Activated T-cell treated with anti-CD3 and anti-CD28 coated beads, Interleukin-2, amount 50 U/mL, for 72 hours (primary cell): ENCODE measurements around the gene KBTBD6. TPM values are rescaled to one million over a fixed set of nuclear protein-coding genes. Genes with fewer than 3 reads are reported as not detected.
"Not testable (repeated sequence)": the region's sequence is repeated elsewhere in the genome, so short reads cannot be mapped to it uniquely, and the experiment has no call there.

Experiments
- ATAC-seq, 2 donors: fragments of 150-1000 bp; cut with Tn5 transposase; replicated peaks in 1 of 2; 2 replicates each; pipeline ENCODE4 v1.10.0; 2021; ENCODE audit warnings: moderate library complexity in 2 of 2, mild to moderate bottlenecking in 1 of 2
- DNase-seq, 2 donors: peaks; one replicate each; pipeline ENCODE4 v3.0.0; 2021 to 2022; ENCODE audit warnings: mixed read lengths in 1 of 2
- H3K27ac Mint-ChIP-seq: one replicate; pipeline ENCODE4 v1.8.0; 2022; ENCODE audit warnings: mild to moderate bottlenecking, moderate library complexity, mixed read lengths
- H3K27me3 Mint-ChIP-seq: one replicate; pipeline ENCODE4 v1.8.0; 2022; ENCODE audit warnings: low read depth, mixed read lengths
- H3K36me3 Mint-ChIP-seq, 2 donors: one replicate each; pipeline ENCODE4 v1.8.0; 2022; ENCODE audit warnings: mixed read lengths in 2 of 2, mild to moderate bottlenecking in 1 of 2; ENCODE audit not compliant: insufficient read depth in 2 of 2
- H3K4me1 Mint-ChIP-seq: one replicate; pipeline ENCODE4 v1.8.0; 2022; ENCODE audit warnings: low read depth, mixed read lengths
- H3K4me3 Mint-ChIP-seq, 2 donors: one replicate each; pipeline ENCODE4 v1.8.0; 2022; ENCODE audit warnings: mild to moderate bottlenecking in 2 of 2, mixed read lengths in 2 of 2, moderate library complexity in 2 of 2
- H3K9me3 Mint-ChIP-seq, 2 donors: one replicate each; pipeline ENCODE4 v1.8.0; 2022; ENCODE audit warnings: mixed read lengths in 2 of 2
- total RNA-seq, 2 donors: library from RNA; stranded (reverse); gene quantifications; one replicate each; pipeline ENCODE4 v1.2.3, GENCODE V29; 2022

KBTBD6 gene
- total RNA-seq, 2 donors from 2014 or later: 3.9 TPM

DNA sequence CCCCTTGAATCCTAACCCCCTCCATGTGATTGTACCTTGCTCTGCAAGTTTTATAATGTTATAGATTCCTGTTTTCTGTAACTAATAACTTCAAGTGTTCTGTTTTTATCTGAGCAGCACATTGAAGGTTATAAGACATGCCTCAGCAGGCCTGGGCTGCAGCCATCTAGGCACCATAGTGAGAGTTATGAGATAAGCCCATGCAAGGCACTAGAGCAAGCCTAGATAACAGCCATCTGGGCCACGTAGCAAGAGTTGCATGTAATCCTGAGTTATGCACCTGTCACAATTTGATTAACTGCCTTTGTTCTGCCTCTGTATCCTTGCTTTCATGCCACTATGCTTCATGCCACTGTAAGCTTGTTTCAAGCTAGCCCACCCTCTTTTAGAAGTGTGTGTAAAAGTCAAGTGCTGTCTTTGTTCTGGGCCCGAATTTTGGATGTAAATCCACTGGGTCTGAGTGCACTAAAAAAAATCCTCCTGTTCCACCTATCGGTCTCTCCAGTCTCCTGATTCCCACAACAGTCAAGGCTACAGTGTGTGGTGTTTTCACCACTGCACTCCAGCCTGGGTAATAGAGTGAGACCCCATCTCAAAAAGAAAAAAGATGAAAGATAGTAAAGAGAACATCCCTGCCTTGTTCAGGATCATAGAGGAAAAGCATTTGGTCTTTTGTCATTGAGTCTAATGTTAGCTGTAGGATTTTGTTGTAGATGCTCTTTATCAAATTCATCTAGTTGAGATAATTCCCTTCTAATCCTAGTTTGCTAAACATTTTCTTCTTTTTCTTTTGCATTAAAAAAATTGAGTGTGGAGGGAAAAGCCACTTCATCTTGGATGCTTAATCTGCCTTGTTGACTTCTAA, 16.0 kb upstream of the KBTBD6 start:
- H3K27me3 Mint-ChIP-seq: no peaks in the 10 kb centered on the region
- peak overlapping the region; percentile 55 for H3K27ac Mint-ChIP-seq
- no peak for ATAC-seq
- H3K4me1 Mint-ChIP-seq: no peaks in the 10 kb centered on the region
- no peak for DNase-seq
- no peak overlapping the region for H3K4me3 Mint-ChIP-seq
- peaks cover 38 to 50% of the 10 kb centered on the region in 2 donors for H3K36me3 Mint-ChIP-seq
- H3K9me3 Mint-ChIP-seq: peaks cover 27 to 32% of the 10 kb centered on the region in 2 donors

DNA sequence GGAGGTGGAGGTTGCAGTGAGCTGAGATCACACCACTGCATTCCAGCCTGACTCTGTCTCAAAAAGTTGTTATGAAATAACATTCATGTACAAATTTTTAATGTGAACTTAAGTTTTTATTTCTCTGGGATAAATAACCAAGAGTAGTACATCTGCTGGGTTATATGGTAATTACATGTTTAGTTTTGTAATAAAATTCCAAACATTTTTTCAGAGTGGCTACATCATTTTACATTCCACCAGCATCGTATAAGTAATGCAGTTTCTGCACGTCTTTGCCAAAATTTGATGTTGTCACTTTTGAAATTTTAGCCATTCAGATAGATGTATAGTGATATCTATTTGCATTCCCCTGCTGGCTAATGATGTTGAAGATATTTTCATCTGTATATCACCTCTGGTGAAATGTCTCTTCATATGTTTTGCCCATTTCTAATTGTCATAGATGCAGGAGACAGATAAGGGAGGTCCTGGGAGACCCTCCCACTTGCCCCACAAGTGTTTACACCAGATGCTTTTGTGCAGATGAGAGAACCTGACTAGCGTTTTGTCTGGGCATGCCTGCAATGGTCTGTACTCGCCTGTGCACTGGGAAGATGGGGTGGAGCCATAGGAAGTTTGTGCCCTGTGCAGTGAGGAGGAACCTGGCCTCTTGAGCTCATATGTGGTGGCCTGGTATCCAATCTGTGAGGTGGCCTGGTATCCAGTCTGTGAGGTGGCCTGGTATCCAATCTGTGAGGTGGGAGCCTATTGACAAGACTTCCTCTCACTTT, 12.7 kb upstream of the KBTBD6 start:
- ATAC-seq (no peak), DNase-seq (no peak)
- Mint-ChIP-seq H3K4me3 (no peak overlapping the region), H3K36me3 (peaks cover 24 to 36% of the 10 kb centered on the region in 2 donors), H3K9me3 (peaks cover 20 to 23% of the 10 kb centered on the region in 2 donors), H3K27me3 (no peaks in the 10 kb centered on the region), H3K27ac (no peak overlapping the region), H3K4me1 (no peaks in the 10 kb centered on the region)

DNA sequence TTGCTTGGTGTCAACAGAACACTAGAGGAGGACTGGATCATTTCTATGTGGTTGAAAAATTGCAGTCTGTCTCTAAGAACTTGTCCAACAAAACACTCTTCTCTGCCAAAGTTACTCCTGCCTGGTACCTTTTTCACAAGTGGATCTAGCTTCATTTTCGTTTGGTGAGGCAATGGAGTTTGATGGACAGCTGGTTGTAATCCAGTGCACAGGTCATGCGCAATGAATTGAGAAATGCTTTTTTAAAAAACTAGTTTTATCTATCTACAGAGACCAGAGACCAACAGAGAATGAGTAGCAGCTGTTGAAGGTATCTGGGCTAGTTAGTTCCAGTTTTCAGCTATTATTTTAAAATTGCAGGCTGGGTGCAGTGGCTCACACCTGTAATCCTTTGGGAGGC, 12.0 kb upstream of the KBTBD6 start:
- Mint-ChIP-seq H3K36me3 (peaks cover 17 to 29% of the 10 kb centered on the region in 2 donors), H3K27ac (no peak overlapping the region), H3K27me3 (no peaks in the 10 kb centered on the region), H3K9me3 (peaks cover 15% of the 10 kb centered on the region in 2 donors), H3K4me1 (peaks cover 4% of the 10 kb centered on the region), H3K4me3 (no peak overlapping the region)
- ATAC-seq: no peak
- no peak for DNase-seq

DNA sequence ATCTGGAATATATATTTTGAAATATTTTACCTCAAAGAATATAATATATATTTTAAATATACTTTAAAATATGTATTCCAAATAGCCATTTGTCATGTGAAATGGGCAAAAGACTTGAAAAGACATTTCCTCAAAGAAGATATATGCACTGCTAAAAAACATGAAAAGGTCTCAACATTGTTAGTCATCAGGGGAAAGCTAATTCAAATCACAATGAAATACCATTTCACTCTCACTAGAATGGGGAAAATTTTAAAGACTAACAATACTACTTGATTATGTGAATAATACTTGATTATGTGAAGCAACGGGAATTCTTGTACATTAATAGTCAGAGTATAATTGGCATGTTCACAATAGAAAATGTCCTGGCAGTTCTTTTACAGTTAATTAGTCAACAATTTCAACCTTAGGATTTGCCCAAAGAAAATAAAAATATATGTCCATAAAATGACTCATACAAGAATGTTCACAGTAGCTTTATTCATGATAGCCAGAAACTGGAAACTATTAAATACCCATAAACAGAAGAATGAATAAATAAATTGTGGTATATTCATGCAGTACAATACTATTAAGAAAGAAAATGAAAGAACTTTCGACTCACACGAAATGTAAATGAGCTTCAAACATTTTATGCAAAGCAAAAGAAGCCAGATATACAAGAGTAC, 6.8 kb upstream of the KBTBD6 start:
- DNase-seq (no peak), ATAC-seq (no peak)
- Mint-ChIP-seq H3K4me1 (peaks cover 24% of the 10 kb centered on the region), H3K36me3 (no peaks in the 10 kb centered on the region), H3K4me3 (peak overlapping the region in 1 of 2 donors; percentile 0), H3K27me3 (no peaks in the 10 kb centered on the region), H3K9me3 (no peaks in the 10 kb centered on the region), H3K27ac (no peak overlapping the region)

DNA sequence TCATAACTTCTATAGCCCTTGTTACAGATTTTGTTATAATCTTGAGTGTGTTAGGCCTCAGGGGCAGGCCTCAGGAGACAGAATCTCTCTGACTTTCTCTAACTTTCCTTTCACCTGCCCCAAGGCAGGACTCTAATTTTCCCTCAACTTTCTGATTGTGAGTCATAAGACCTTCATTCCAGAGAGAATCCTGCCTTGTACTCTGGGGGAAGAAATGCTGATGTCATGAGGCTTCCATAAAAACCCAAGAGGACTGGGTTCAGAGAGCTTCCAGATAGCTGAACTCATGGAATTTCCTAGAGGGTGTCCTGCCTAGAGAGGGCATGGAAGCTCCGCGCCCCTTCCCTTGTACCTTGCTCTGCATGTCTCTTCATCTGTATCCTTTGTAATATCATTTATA, 5.3 kb upstream of the KBTBD6 start:
- Mint-ChIP-seq H3K27me3 (no peaks in the 10 kb centered on the region), H3K4me1 (peaks cover 36% of the 10 kb centered on the region), H3K36me3 (peaks cover 3 to 4% of the 10 kb centered on the region in 2 donors), H3K9me3 (no peaks in the 10 kb centered on the region), H3K4me3 (no peak overlapping the region), H3K27ac (no peak overlapping the region)
- no peak for DNase-seq
- ATAC-seq: no peak

DNA sequence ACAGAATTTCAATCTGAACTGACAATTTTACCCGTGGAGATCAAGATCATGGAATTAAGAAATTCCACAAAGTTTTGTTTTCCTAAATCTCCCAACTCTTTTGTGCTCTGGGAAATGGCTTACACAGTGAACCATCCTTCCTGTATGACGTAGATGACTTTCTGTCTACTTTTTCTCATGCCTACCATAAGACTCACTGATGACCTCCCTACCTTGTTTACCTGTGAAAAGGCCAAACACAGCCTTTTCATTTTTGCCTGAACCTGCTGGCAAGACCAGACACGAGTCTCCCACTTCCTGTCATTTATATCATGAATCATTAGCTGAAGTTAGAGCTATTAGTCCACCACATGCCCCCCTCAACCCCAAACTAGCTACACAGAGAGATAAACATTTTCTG, 4.6 kb upstream of the KBTBD6 start:
- H3K9me3 Mint-ChIP-seq: no peaks in the 10 kb centered on the region
- no peak overlapping the region for H3K4me3 Mint-ChIP-seq
- H3K36me3 Mint-ChIP-seq: peaks cover 5 to 6% of the 10 kb centered on the region in 2 donors
- H3K27me3 Mint-ChIP-seq: no peaks in the 10 kb centered on the region
- H3K4me1 Mint-ChIP-seq: peaks cover 37% of the 10 kb centered on the region
- ATAC-seq: no peak
- no peak overlapping the region for H3K27ac Mint-ChIP-seq
- no peak for DNase-seq

DNA sequence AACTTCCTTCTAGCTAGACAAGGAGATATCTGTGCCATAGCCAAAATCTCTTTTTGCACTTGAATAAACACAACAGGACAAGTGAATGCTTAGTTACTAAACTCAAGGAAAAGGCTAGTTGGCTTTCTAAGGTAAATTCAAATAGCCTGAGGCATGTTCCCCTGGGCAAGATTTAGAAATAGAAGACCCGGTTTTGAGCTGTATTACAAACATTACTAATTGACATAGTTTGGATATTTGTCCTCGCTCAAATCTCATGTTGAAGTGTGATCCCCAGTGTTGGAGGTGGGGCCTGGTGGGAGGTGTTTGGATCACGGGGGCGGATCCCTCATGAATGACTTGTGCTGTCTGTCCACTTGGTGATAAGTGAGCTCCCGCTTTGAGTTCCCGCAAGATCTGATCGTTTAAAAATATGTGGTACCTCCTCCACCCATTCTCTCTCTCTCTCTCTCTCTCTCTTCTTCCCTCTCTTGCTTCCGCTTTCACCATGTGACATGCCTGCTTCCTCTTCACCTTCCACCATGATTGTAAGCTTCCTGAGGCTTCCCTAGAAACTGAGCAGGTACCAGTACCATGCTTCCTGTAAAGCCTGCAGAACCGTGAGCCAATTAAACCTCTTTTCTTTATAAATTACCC, 3.9 kb upstream of the KBTBD6 start:
- no peak overlapping the region for H3K27ac Mint-ChIP-seq

DNA sequence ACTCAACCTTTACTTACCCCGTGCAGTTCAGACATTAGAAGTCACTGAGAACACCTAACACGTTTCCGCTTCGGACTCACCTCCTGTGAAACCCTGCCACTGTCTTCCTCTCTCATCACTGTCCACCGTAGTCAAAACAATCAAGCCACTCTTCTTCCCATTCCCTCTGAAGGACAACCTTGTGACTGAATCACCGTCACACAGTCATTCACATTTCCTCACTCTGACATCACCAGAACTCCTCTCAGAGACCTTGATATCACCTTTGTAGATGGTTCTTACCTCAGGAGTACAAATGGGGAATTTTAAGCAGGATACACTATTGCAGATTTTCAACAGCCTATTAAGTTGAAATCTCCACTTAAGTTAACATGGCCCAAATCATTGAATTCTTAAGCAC, 1.3 kb upstream of the KBTBD6 start:
- peaks cover 5 to 6% of the 10 kb centered on the region in 2 donors for H3K36me3 Mint-ChIP-seq
- H3K27ac Mint-ChIP-seq: peak overlapping the region; percentile 99
- DNase-seq (no peak), ATAC-seq (no peak)
- H3K9me3 Mint-ChIP-seq: no peaks in the 10 kb centered on the region
- H3K4me1 Mint-ChIP-seq: peaks cover 45% of the 10 kb centered on the region
- H3K4me3 Mint-ChIP-seq: peak overlapping the region; percentile 90 to 98
- no peaks in the 10 kb centered on the region for H3K27me3 Mint-ChIP-seq

More for the DNA sequence above, 3.9 kb upstream of the KBTBD6 start:
- Mint-ChIP-seq H3K4me3 (no peak overlapping the region), H3K9me3 (no peaks in the 10 kb centered on the region), H3K27me3 (no peaks in the 10 kb centered on the region), H3K36me3 (peaks cover 5 to 6% of the 10 kb centered on the region in 2 donors), H3K4me1 (peaks cover 41% of the 10 kb centered on the region)
- DNase-seq (no peak), ATAC-seq (no peak)

DNA sequence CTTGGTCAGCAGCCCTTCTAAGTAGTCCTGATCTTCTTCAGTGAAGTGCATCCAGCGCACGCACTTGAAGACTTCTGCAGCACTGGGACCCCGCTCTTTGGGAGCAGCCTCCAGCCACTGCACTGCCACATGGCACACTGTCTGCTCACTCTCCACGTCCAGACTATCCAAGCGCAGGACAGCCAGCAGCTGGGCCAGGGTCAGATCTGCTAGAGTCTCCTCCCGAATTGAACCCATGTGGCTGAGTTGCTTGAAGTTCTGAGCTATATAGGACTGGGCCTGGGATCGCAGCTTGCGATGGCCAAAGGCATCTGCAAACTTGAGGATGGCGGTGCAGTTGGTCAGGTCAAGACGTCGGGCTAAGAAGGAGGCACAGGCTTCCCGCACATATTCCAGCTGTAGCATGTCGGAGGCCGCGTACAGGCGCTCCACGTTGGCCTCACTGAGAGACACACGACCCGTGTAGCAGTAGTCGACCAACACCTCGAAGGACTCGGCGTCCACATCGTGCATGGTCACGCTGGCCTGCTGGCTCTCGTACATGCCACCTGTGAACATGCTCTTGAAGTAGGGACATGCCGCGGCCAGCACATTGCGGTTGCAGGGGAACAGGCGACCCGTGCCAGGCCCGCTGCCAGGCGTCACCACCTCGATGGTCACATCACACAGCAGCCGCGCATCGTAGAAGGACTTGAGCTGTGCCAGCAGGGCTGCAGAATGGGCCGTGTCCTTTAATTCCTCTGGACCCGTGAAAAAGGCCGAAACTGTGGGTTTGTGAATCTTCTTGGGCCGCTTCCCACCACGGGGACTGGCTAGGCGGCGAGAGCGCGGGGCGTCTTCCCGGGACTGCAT, 716 bp downstream of the KBTBD6 start:
- DNase-seq: peak in 1 of 2 donors; percentile 8
- Mint-ChIP-seq H3K4me1 (peaks cover 40% of the 10 kb centered on the region), H3K27ac (peak overlapping the region; percentile 99), H3K4me3 (peak overlapping the region; percentile 90 to 98)
- H3K27me3 Mint-ChIP-seq, H3K9me3 Mint-ChIP-seq, H3K36me3 Mint-ChIP-seq: not testable (repeated sequence)
- peak; percentile 14 to 25 for ATAC-seq

DNA sequence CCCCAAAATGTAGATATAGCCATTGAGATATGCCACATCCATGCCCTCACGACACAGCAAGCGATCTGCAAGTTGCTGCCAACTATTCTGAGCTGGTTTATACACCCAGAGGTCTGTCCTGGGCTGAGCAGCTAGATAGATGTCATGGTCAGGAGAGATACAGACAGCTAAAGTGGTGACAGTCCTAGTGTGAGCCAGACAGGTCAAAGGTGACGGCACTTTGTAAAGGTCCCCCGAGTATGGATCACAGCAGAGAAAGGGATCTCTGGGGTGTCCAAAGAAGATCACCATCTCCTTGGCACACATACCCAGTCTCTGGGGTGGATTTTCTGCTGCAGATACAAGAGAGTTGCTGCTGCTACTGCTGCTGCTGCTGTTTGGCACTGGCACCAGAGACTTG, 1.4 kb downstream of the KBTBD6 start:
- peaks cover 40% of the 10 kb centered on the region for H3K4me1 Mint-ChIP-seq
- not testable (repeated sequence) for H3K27me3 Mint-ChIP-seq, H3K9me3 Mint-ChIP-seq, H3K27ac Mint-ChIP-seq, DNase-seq, ATAC-seq
- peak overlapping the region; percentile 90 to 98 for H3K4me3 Mint-ChIP-seq
- H3K36me3 Mint-ChIP-seq: peaks cover 7 to 10% of the 10 kb centered on the region in 2 donors

DNA sequence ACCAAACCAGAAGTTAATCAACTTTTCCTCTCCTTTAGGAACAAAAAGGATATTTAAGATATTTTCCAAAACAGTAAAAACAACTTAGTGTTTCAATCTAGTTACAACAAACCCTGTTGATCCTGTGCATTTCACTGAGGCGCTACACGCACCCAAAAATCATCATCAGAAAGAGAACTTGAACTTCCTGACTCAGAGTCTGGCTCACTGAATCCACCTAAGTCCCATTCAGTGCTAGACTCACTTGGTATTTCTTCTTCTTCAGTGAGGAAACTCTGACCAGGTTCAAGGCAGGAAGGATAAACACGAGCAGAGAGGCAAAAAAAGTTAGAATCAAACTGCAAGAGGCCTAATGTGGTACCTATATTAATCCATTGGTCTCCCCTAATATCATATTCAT, 2.2 kb downstream of the KBTBD6 start:
- peaks cover 40% of the 10 kb centered on the region for H3K4me1 Mint-ChIP-seq
- peaks cover 7 to 12% of the 10 kb centered on the region in 2 donors for H3K36me3 Mint-ChIP-seq
- peak in 1 of 2 donors; percentile 9 for DNase-seq
- H3K27me3 Mint-ChIP-seq: no peaks in the 10 kb centered on the region
- no peaks in the 10 kb centered on the region for H3K9me3 Mint-ChIP-seq
- H3K27ac Mint-ChIP-seq: peak overlapping the region; percentile 76
- no peak for ATAC-seq
- H3K4me3 Mint-ChIP-seq: peak overlapping the region; percentile 90 to 98

DNA sequence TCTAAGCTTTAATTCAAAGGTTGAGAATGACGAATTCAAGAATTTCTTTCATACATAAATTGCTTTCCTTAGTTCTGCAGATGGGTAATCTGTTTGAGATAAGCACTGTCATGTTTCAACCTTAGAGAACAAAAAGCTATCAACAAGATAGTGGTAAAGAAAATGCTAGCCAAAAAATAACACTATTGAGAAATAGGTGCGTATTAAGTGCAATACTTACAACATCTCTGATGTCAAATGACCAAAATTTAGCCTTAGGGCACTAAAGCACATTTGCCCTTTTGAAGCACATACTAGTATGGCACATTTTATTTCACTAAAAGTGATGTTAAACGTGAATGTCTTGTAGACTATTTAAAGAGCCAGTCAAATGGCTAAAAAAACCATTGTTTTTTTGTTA, 4.9 kb downstream of the KBTBD6 start:
- H3K9me3 Mint-ChIP-seq: no peaks in the 10 kb centered on the region
- ATAC-seq (no peak), DNase-seq (no peak)
- H3K27me3 Mint-ChIP-seq: no peaks in the 10 kb centered on the region
- no peak overlapping the region for H3K27ac Mint-ChIP-seq
- peaks cover 28% of the 10 kb centered on the region for H3K4me1 Mint-ChIP-seq
- H3K4me3 Mint-ChIP-seq: no peak overlapping the region
- peaks cover 2 to 7% of the 10 kb centered on the region in 2 donors for H3K36me3 Mint-ChIP-seq
